Astrocyte (in vitro differentiated cells and primary cell): ENCODE results near the gene PPP1R37. TPM values are rescaled to one million over a fixed set of nuclear protein-coding genes. Genes with fewer than 3 reads are reported as not detected.
A peak's percentile ranks its signal among the peaks of the same experiment; 100 is the strongest.

Source experiments
- DNase-seq: peaks from one replicate; pipeline ENCODE4 v3.0.0-alpha.2; 2010; ENCODE audit warnings: low read depth
- FAIRE-seq: peaks from 2 replicates; lab custom pipeline; 2011; peaks lifted over from hg19 to GRCh38; lab: Jason Lieb, UNC
- H2AFZ ChIP-seq: 2 replicates; pipeline ENCODE4 v1.6.0; 2012; ENCODE audit warnings: low read depth, low read length, inconsistent platforms
- H3K27ac ChIP-seq: 2 replicates; pipeline ENCODE4 v1.5.1; 2011; ENCODE audit warnings: low read depth, low read length, inconsistent platforms
- H3K27me3 ChIP-seq: 2 replicates; pipeline ENCODE4 v1.6.0; 2011; ENCODE audit warnings: low read length, inconsistent platforms; ENCODE audit not compliant: insufficient read depth
- H3K36me3 ChIP-seq: 2 replicates; pipeline ENCODE4 v1.5.1; 2011; ENCODE audit warnings: low read length, inconsistent platforms; ENCODE audit not compliant: insufficient read depth
- H3K4me1 ChIP-seq: 2 replicates; pipeline ENCODE4 v1.5.1; 2011; ENCODE audit warnings: low read length, inconsistent platforms; ENCODE audit not compliant: insufficient read depth
- H3K4me2 ChIP-seq: 2 replicates; pipeline ENCODE4 v1.6.0; 2012; ENCODE audit warnings: low read length, inconsistent platforms
- H3K4me3 ChIP-seq: 2 replicates; pipeline ENCODE4 v1.5.1; 2011; ENCODE audit warnings: low read depth, mild to moderate bottlenecking, low read length, inconsistent platforms; ENCODE audit not compliant: insufficient read depth
- H3K79me2 ChIP-seq: 2 replicates; pipeline ENCODE4 v1.6.0; 2012; ENCODE audit warnings: mild to moderate bottlenecking, low read length, inconsistent platforms; ENCODE audit not compliant: insufficient read depth
- H3K9ac ChIP-seq: 2 replicates; pipeline ENCODE4 v1.6.0; 2012; ENCODE audit warnings: mild to moderate bottlenecking, low read length, inconsistent platforms
- H3K9me3 ChIP-seq: 2 replicates; pipeline ENCODE4 v1.5.1; 2012; ENCODE audit warnings: low read depth, mild to moderate bottlenecking, low read length, inconsistent platforms; ENCODE audit not compliant: insufficient read depth
- H4K20me1 ChIP-seq: 2 replicates; pipeline ENCODE4 v1.6.0; 2012; ENCODE audit warnings: low read length, inconsistent platforms; ENCODE audit not compliant: insufficient read depth
- H3K27ac Mint-ChIP-seq: one replicate; pipeline ENCODE4 v1.8.0; 2021; ENCODE audit warnings: mild to moderate bottlenecking, mixed read lengths; ENCODE audit not compliant: unreplicated experiment
- H3K27me3 Mint-ChIP-seq: one replicate; pipeline ENCODE4 v1.8.0; 2021; ENCODE audit warnings: low read depth, mixed read lengths; ENCODE audit not compliant: unreplicated experiment
- H3K36me3 Mint-ChIP-seq: one replicate; pipeline ENCODE4 v1.8.0; 2021; ENCODE audit warnings: low read depth, mixed read lengths; ENCODE audit not compliant: unreplicated experiment
- H3K4me1 Mint-ChIP-seq: one replicate; pipeline ENCODE4 v1.8.0; 2021; ENCODE audit warnings: low read depth, mixed read lengths; ENCODE audit not compliant: unreplicated experiment
- H3K4me3 Mint-ChIP-seq: one replicate; pipeline ENCODE4 v1.8.0; 2021; ENCODE audit warnings: mild to moderate bottlenecking, moderate library complexity, mixed read lengths; ENCODE audit not compliant: unreplicated experiment
- H3K9me3 Mint-ChIP-seq: one replicate; pipeline ENCODE4 v1.8.0; 2021; ENCODE audit warnings: mild to moderate bottlenecking, mixed read lengths; ENCODE audit not compliant: unreplicated experiment
- EZH2 ChIP-seq: IDR thresholded peaks from 2 replicates; pipeline ENCODE4 v1.6.1; 2012; ENCODE audit warnings: mild to moderate bottlenecking, low read length, inconsistent platforms; ENCODE audit not compliant: insufficient read depth
- total RNA-seq: library from RNA; stranded (reverse); gene quantifications from 2 replicates; pipeline ENCODE4 v1.2.1, GENCODE V29; 2021
- TF ChIP-seq, protein P1 (sequence below): IDR thresholded peaks from 2 replicates; pipeline ENCODE4 v1.5.1; 2011; ENCODE audit warnings: low read depth, mild to moderate bottlenecking, inconsistent platforms, low read length, moderate library complexity; ENCODE audit not compliant: insufficient read depth

The PPP1R37 gene
- total RNA-seq, 1 donor from 2014 or later: 29.1 TPM

DNA sequence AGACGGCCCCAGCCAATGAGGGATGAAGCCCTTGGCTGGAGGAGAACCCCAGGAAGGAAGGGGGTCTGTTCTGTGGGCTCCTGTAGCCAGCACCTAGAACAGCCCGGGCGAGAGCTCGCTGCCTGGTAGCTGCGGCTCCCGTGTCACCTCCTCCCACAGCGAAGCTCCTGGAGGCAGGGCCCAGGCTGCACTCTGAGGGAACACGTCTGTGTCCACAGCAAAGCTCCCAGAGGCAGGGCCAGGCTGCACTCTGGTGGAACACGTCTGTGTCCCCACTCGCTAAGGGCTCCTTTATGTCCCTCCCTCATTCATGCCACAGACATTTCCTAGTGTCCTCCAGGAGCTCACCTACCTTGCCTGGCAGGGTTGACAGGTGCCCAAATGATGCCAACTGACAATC, 76.6 kb downstream of the PPP1R37 start:
- H3K4me2 ChIP-seq: no peak overlapping the region
- no peak overlapping the region for H2AFZ ChIP-seq
- DNase-seq: no peak
- H3K9ac ChIP-seq: no peak overlapping the region
- Mint-ChIP-seq H3K27ac (no peak overlapping the region), H3K4me1 (peaks cover 16% of the 10 kb centered on the region), H3K36me3 (no peaks in the 10 kb centered on the region), H3K4me3 (no peak overlapping the region), H3K9me3 (no peaks in the 10 kb centered on the region), H3K27me3 (no peaks in the 10 kb centered on the region)
- H3K79me2 ChIP-seq: no peaks in the 10 kb centered on the region
- H4K20me1 ChIP-seq: no peaks in the 10 kb centered on the region
- TF ChIP-seq EZH2: no peak
- TF ChIP-seq, protein P1, sequence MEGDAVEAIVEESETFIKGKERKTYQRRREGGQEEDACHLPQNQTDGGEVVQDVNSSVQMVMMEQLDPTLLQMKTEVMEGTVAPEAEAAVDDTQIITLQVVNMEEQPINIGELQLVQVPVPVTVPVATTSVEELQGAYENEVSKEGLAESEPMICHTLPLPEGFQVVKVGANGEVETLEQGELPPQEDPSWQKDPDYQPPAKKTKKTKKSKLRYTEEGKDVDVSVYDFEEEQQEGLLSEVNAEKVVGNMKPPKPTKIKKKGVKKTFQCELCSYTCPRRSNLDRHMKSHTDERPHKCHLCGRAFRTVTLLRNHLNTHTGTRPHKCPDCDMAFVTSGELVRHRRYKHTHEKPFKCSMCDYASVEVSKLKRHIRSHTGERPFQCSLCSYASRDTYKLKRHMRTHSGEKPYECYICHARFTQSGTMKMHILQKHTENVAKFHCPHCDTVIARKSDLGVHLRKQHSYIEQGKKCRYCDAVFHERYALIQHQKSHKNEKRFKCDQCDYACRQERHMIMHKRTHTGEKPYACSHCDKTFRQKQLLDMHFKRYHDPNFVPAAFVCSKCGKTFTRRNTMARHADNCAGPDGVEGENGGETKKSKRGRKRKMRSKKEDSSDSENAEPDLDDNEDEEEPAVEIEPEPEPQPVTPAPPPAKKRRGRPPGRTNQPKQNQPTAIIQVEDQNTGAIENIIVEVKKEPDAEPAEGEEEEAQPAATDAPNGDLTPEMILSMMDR: no peak
- peaks cover 2% of the 10 kb centered on the region for H3K4me1 ChIP-seq
- no peak for FAIRE-seq
- no peak overlapping the region for H3K4me3 ChIP-seq
- H3K9me3 ChIP-seq: no peaks in the 10 kb centered on the region
- H3K36me3 ChIP-seq: no peaks in the 10 kb centered on the region
- H3K27me3 ChIP-seq: no peaks in the 10 kb centered on the region
- H3K27ac ChIP-seq: no peak overlapping the region

DNA sequence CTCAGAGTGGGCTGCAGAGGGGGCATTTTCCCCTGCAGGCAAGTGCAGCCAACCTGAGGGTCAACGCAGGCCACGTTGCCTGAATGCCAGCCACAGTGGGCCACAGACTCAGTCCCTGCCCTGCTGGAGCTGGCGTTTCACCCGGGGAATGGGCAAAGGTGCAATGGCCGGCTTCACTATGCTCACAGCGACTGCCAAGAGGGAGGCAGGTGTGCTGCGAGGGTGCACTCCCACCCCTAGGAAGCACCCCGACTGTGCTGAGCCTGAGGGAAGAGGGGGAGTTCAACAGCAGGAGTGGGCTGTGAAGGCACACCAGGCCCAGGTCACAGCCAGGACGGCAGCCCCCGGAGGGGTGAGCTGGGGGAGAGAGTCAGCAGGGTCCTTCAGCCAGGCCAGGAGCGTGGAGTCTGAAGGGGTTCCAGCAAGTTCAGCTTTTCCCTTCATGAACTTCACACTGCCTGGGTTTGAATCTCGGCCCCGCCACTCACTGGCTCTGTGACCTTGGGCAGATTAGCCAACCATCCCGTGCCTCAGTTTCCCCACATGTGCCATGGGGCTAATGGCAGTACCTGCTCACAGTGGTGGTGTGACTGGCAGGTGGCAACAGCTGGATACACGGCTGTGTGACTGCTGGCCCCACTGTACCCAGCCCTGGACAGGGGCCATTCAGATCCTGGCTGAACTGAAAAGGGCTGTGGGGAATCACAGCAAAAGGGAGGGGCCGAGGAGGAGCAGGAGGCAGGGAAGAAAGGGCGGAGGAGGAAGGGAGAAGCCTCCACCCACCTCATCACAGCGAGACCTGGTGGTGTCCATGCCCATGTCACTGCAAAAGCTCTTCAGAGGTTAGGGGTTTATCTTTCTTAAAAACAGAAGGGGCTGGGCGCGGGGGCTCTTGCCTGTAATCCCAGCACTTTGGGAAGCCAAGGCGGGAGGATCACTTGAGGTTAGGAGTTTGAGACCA, 77.4 kb downstream of the PPP1R37 start:
- no peak overlapping the region for H3K4me3 ChIP-seq
- no peaks in the 10 kb centered on the region for H3K9me3 ChIP-seq
- H3K79me2 ChIP-seq: no peaks in the 10 kb centered on the region
- FAIRE-seq (no peak), DNase-seq (no peak)
- no peak overlapping the region for H3K27ac ChIP-seq
- TF ChIP-seq, protein P1: no peak
- Mint-ChIP-seq H3K36me3 (no peaks in the 10 kb centered on the region), H3K27me3 (no peaks in the 10 kb centered on the region), H3K9me3 (no peaks in the 10 kb centered on the region), H3K27ac (no peak overlapping the region), H3K4me1 (peaks cover 16% of the 10 kb centered on the region), H3K4me3 (no peak overlapping the region)
- H2AFZ ChIP-seq: no peak overlapping the region
- H4K20me1 ChIP-seq: no peaks in the 10 kb centered on the region
- no peaks in the 10 kb centered on the region for H3K36me3 ChIP-seq
- H3K9ac ChIP-seq: no peak overlapping the region
- no peaks in the 10 kb centered on the region for H3K4me1 ChIP-seq
- no peak overlapping the region for H3K4me2 ChIP-seq
- no peaks in the 10 kb centered on the region for H3K27me3 ChIP-seq

DNA sequence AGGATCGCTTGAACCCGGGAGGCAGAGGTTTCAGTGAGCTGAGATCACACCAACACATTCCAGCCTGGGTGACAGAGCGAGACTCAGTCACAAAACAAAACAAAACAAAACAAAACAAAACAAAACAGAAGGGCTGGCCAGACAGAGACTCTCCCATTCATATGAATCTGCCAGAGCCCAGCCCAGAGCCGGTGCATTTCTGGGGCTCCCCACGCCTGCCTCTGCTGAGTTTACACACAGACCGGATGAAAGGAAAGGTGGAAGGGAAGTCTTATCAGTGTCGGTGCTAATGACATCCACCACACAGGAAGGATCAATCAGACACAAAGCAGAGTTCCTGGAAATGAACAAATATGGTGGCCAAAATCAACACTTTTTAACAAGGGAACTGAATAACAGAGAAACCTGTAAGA, 78.2 kb downstream of the PPP1R37 start:
- Histone ChIP-seq H3K36me3 (no peaks in the 10 kb centered on the region), H3K27me3 (no peaks in the 10 kb centered on the region), H3K4me3 (no peak overlapping the region), H3K27ac (no peak overlapping the region), H3K79me2 (no peaks in the 10 kb centered on the region), H4K20me1 (no peaks in the 10 kb centered on the region), H3K9me3 (no peaks in the 10 kb centered on the region), H3K4me2 (no peak overlapping the region), H3K9ac (no peak overlapping the region), H2AFZ (no peak overlapping the region), H3K4me1 (no peaks in the 10 kb centered on the region)
- Mint-ChIP-seq H3K36me3 (no peaks in the 10 kb centered on the region), H3K9me3 (no peaks in the 10 kb centered on the region), H3K27me3 (no peaks in the 10 kb centered on the region), H3K4me3 (peak overlapping the region; percentile 51), H3K4me1 (peaks cover 16% of the 10 kb centered on the region), H3K27ac (peak overlapping the region; percentile 22)
- FAIRE-seq (no peak), DNase-seq (no peak)
- TF ChIP-seq, protein P1: no peak
- no peak for TF ChIP-seq EZH2
